RWPE1 (cell line): ENCODE results near the gene LEMD2.

ENCODE experiments used
- CTCF ChIA-PET: fragments of 350-600 bp; sonication (Branson Sonifier 250); formaldehyde crosslinking; extraction: SDS; loops from one replicate; lab custom pipeline; 2021; lab: Yijun Ruan, JAX
- POLR2A ChIA-PET: fragments of 400-600 bp; formaldehyde crosslinking; extraction: SDS; loops from one replicate; lab custom pipeline; 2020; ENCODE audit warnings: antibody characterized with exemption; ENCODE audit not compliant: low non-redundant PET; lab: Yijun Ruan, JAX
- DNase-seq: peaks from one replicate; pipeline ENCODE4 v3.0.0; 2012; ENCODE audit warnings: low spot score
- H3K27ac ChIP-seq: fragments of 450-650 bp; 2 replicates; pipeline ENCODE4 v1.5.1; 2017
- CTCF ChIP-seq: fragments of 450-650 bp; conservative IDR thresholded peaks from 2 replicates; pipeline ENCODE4 v1.5.1; 2017; ENCODE audit warnings: low read depth, mild to moderate bottlenecking

The LEMD2 gene

GRCh38 chr6:33735216-33735615 lies 53.7 kb downstream of the LEMD2 start:
- no peak for DNase-seq
- H3K27ac ChIP-seq: no peak overlapping the region
- POLR2A ChIA-PET: no interaction called here
- CTCF ChIA-PET: interaction anchor here (1.0 kb wide), 1 partner anchor 248 kb away, joined by 3 read pairs; no protein-coding TSS in a partner anchor
- TF ChIP-seq CTCF: no peak

GRCh38 chr6:33733709-33734007 lies 55.3 kb downstream of the LEMD2 start:
- DNase-seq: no peak
- CTCF ChIA-PET: no interaction called here
- H3K27ac ChIP-seq: no peak overlapping the region
- POLR2A ChIA-PET: no interaction called here
- no peak for TF ChIP-seq CTCF

- no peak overlapping the region for H3K27ac ChIP-seq
- no peak for TF ChIP-seq CTCF
- no peak for DNase-seq
- ChIA-PET POLR2A (no interaction called here), CTCF (interaction anchor here (1.5 kb wide), 1 partner anchor 11 kb away, joined by 6 read pairs; no protein-coding TSS in a partner anchor)
These were observed 55.9 kb downstream of the LEMD2 start for GRCh38 chr6:33732817-33733708.

- POLR2A ChIA-PET: no interaction called here
- no peak for DNase-seq
- H3K27ac ChIP-seq: no peak overlapping the region
- TF ChIP-seq CTCF: no peak
- CTCF ChIA-PET: interaction anchor here (1.2 to 1.5 kb wide), 2 partner anchors 12 to 21 kb away, joined by 4 to 6 read pairs; partner anchors contain the start of gene UQCC2
These were observed 56.5 kb downstream of the LEMD2 start for GRCh38 chr6:33732385-33732784.

GRCh38 chr6:33731751-33732282 lies 57.1 kb downstream of the LEMD2 start:
- CTCF ChIA-PET: interaction anchor here (0.6 to 1.5 kb wide), 3 partner anchors 8 to 20 kb away, joined by 4 to 6 read pairs (median 5); partner anchors contain the start of gene UQCC2
- no peak for DNase-seq
- TF ChIP-seq CTCF: no peak
- POLR2A ChIA-PET: no interaction called here
- H3K27ac ChIP-seq: no peak overlapping the region

GRCh38 chr6:33731035-33731434 lies 57.9 kb downstream of the LEMD2 start:
- ChIA-PET POLR2A (no interaction called here), CTCF (interaction anchor here (0.6 to 1.2 kb wide), 2 partner anchors 9 to 19 kb away, joined by 4 to 5 read pairs; partner anchors contain the start of gene UQCC2)
- H3K27ac ChIP-seq: no peak overlapping the region
- no peak for TF ChIP-seq CTCF
- DNase-seq: no peak
